HG02623 (cell line): ENCODE results near the gene GMCL2.
"Not testable (repeated sequence)": the region's sequence is repeated elsewhere in the genome, so short reads cannot be mapped to it uniquely, and the experiment has no call there.

Source experiments
- ATAC-seq: cut with Tn5 transposase; IDR thresholded peaks from one replicate; pipeline ENCODE4 v1.9.1; 2021; ENCODE audit warnings: moderate library complexity; ENCODE audit not compliant: unreplicated experiment

The GMCL2 gene

DNA sequence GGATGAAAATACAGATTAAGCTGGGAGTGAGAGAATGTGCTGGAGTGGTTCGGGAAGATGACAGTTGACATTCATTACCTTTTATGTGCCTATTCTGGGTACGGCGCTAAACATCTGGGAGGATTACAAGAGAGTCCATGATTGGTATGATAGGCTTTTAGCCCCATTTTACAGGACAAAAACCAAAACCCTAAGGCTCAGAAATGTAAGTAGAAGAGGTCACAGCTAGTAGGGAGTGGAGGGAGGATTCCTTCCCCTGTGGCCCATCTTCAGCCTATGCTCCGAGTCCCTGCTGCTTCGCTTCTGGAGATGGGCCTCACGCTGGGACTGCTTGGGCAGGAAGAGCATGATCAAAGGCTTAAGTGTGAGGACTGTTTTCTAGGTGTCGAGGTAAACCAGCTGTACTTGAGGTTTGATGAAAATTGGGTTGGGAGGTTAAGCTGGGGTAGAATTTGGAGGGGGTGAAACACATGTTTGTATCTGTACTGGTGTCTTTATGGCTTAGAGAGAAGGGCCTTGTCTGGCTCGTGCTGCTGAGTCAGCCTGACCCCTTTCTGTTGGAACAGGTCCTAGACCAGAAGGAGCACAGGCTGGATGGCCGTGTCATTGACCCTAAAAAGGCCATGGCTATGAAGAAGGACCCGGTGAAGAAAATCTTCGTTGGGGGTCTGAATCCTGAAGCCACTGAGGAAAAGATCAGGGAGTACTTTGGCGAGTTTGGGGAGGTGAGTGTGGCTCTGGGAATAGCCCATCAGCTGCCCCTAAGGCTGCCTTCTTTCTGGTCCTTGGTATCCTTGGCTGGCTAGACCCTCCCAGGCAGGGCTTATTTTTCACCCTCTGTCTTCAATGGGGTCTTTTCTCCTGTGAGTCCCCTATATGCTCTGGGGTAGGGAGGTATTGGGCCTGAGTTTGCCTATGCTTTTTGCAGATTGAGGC, 19.3 kb upstream of the GMCL2 start:
- no peak for ATAC-seq

DNA sequence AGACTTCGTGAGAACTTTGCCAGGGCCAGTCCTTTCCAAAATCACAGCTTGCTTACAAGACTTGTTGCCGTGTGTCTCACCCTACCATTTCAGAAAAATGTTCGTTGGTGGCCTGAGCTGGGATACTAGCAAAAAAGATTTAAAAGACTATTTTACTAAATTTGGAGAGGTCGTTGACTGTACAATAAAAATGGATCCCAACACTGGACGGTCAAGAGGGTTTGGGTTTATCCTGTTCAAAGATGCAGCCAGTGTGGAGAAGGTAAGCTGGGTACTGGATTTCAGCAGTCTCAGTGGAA, 18.5 kb upstream of the GMCL2 start:
- no peak for ATAC-seq

DNA sequence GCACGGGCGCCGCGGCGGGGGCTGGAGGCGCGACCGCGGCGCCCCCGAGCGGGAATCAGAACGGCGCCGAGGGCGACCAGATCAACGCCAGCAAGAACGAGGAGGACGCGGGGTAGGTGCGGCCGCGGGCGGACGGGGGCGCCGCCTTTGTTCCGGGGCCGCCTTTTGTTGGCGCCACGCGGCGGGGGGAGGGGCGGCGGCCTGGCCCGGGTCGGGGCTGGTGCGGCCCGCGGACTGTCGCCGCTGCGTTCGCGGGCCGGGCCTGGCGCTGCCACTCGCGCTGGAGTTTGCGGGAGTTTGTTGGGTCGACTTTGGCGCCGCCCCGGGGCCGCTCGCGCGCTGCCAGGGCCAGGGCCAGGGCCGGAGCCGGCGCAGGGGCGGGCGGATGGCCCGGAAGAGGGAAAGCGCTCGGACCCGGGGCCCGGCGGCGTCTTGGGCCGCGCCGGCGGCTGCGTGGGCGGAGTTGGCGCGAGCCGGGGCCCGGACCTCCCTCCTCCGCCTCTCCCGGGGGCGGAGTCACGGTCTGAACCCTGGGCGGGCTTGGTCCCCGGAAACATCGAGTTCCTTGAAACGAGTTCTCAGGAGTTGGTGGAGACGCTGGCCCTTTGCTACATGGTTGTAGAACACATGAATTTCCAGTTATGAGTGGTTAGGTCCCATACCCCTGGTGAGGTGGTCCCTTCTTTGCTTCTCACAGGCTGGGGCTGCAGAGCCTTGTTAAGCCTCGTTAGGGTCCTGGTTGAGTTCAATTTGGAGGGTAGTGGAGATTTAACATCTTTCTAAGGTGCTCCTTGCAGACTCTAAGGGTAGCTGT, 18.0 kb upstream of the GMCL2 start:
- peak; percentile 41 for ATAC-seq

DNA sequence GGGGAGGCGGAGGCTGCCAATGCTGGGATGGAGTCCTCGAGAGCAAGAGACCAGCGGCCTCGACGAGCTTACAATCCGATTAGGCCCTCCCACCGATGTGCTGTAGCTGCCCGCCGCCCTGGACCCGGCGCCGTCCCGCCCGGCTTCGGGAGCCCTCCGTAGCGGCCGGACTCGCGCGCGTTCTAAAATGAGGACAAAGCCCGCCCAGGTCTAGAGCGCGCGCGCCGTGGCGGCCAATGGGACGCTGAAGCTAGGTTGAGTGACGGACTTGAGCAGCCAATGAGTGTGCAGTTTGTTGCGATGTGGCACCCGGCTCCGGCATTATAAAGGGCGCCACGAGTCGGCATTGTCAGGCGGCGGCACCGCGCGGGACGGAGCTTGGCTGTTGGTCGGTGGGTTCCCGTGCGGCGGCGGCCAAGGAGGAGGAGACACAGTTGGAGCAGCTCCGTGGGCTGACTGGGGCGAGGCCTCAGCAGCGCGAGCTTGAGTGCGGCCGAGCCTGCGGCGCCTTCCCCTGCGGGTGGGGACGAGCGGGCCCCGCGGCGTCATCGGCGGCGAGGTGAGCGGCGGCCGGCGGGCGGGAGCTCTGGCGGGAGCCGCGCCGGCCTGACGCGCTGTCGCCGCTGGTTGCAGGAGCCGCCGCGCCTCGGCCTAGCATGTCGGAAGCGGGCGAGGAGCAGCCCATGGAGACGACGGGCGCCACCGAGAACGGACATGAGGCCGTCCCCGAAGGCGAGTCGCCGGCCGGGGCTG, 17.2 kb upstream of the GMCL2 start, which contains the start of gene HNRNPAB:
Gene HNRNPAB, plus strand, starts transcription at position 352 of the 753 bp plus-strand sequence. Its CDS starts 305 bp downstream, at position 657.
- peak; percentile 73 for ATAC-seq

DNA sequence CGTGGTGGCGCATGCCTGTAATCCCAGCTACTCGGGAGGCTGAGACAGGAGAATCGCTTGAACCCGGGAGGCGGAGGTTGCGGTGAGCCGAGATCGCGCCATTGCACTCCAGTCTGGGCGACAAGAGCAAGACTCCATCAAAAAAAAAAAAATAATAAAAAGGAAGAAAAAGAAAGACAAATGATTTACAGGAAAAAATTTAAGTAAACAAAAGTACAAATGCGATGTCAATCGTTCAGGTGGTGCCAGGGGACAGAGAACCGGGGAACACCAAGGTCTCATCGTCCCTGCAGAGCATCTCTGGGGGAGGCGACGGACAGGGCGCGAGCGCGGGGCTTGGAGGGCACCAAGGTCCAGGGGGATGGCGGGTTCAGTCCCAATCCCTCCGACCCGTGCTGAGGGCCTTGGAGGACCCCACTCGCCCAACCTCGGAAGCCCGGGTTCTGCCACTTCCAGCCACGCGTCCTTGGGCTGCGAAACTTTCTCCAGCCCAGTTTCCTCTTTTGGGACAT, 16.6 kb upstream of the GMCL2 start:
- no peak for ATAC-seq

DNA sequence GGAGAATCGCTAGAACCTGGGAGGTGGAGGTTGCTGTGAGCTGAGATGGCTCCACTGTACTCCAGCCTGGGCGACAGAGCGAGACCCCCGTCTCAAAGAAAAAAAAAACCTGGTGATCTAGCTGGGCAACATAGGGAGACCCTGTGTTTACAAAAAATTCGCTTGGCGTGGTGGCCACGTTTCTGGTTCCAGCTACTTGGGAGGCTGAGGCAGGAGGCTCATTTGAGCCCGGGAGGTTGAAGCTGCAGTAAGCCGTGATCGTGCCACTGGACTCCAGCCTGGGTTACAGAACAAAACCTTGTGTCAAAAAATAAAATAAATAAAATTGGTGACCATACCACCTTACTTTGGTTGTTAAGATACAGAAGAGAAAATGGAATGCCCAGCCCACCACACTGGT, 15.4 kb upstream of the GMCL2 start:
- no peak for ATAC-seq

DNA sequence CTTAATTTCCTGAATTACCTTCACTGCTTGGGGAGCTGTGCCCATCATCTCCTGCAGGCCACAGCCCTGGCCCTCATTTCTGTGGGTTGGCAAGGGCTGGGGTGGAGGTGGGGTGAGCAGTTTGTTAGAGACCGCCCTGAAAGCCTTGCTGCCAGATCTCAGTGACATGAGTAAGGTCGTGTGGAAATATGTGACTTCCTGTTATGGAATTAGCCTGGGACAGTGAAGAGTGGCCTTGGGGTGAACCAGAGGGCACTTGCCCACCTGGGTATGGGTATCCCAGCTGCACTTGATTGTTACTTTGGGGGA, 14.7 kb upstream of the GMCL2 start:
- ATAC-seq, result no peak

DNA sequence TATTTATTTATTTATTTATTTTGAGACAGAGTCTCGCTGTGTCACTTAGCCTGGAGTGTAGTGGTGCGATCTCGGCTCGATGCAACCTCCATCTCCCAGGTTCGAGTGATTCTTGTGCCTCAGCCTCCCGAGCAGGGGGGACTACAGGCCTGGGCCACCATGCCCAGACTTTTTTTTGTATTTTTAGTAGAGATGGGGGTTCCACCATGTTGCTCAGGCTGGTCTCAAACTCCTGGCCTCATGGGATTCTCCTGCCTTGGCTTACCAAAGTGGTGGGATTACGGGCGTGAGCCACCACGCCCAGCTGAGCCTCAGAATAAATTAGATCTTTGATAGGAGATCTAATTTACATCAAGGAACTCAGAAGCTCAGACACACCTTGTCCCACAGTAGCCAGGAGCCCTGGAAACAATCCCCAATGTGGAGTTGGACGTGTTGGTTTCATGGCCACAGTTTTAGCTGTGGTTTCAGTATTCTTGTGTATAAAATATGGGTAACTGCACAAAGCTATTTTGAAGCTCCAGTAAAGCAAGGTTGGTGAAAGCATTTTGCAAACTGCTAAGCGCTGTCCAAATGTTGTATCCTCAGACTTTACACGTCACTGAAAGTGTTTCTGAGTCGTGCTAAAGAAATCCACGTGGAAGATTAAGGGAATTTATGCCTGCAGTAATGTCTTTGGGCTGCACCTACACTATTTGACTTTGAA, 14.2 kb upstream of the GMCL2 start:
- no peak for ATAC-seq

DNA sequence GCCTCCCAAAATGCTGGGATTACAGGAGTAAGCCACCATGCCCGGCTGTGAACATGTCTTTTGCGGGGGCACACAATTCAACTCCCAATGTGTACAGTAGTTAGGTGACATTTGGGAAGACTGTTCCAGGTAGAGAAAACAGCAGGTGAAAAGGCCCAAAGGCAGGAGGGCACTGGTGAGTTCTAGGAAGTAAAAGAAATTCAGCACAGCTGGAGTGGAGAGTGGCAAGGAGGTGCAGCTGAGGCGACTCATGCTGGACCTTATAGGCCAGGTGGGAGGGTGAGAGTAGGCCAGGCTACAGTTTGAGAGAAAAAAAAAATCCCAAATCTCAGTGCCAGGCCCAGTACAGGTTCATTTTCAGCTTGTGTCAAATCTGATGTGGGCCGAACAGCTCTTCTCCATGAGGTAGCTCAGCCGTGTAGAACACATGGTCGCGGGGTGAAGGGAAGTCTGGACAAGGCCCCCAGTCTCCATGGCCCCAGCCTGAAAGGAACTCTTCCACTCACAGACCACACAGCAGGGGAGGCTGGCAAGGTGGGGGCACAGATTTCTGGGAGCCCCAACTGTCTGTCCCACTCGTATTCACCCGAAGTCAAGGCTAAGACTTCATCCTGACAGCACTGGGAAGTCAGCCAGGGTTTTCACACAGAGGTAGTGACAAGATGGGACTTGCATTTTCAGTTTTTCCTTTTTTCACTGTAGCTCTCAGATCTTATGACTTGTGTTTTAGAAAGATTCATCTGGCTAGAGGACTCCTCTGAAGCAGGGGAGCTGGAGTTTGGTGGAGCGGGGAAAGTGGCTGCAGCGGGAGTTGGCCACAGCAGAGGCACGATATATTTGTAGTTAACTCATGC, 12.6 kb upstream of the GMCL2 start:
- no peak for ATAC-seq

DNA sequence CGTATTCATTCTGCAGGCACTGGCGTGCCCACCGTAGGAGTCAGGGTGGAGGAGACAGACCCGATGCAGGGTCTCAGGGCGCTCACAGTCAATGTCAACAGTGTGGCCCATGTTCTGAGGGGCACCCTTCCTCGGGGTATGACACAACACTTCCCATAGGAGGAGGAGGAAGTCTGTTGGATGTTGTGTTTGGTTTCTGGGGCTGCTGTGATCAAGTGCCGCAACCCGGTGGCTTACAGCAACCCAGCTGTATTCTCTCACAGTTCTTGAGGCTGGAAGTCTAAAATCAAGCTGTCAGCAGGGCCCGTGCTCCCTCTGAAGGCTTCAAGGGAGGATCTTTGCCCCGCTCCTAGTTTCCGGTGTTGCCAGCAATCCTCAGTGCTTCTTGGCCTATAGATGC, 11.5 kb upstream of the GMCL2 start:
- no peak for ATAC-seq

DNA sequence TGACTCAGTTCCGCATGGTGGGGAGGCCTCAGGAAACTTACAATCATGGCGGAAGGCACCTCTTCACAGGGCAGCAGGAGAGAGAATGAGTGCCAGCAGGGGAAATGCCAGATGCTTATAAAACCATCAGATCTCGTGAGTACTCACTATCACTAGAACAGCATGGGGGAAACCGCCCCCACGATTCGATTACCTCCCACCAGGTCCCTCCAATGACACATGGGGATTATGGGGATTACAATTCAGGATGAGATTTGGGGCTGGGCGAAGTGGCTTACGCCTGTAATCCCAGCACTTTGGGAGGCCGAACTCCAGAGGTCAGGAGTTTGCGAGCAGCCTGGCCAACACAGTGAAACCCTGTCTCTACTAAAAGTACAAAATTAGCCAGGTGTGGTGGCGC, 11.0 kb upstream of the GMCL2 start:
- not testable (repeated sequence) for ATAC-seq

DNA sequence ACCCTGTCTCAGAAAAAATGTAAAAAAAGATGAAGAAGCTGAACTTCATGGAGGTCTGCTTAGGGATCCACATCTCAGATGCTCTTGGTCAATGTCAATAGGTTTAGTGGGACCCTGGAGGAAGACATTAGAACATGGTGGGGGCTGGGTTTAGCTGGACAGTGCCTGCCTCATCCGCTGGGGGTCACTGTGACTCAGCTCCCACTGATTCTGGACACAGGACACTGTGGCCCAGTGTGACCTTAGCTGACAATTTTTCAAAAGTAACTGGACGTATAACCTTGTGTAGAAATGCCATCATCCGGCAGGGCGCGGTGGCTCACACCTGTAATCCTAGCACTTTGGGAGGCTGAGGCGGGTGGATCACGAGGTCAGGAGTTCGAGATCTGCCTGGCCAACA, 9.8 kb upstream of the GMCL2 start:
- no peak for ATAC-seq

DNA sequence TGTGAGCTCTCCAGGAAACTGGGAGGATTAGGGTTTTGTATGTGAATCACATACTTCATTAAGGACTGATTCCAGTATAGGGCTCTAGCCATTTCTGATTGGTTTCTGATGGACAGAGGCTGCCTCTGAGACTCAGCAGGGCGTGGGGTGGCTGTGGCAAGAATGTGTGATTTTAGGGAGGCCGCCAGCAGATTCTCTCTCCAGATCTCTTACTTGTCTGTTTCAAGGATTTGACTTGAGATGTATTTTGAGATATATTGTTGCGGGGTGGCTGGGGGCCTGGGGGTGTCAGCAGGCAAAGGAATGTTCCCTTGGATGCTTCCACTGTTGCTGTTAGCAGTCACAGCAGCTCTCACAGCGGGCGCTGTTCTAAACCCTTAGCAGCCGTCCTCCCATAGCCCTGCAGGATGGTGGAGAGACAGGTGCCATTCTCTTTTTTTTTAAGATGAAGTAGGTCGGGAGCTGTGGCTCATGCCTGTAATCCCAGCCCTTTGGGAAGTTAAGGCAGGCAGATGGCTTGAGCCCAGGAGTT, 9.2 kb upstream of the GMCL2 start:
- no peak for ATAC-seq

DNA sequence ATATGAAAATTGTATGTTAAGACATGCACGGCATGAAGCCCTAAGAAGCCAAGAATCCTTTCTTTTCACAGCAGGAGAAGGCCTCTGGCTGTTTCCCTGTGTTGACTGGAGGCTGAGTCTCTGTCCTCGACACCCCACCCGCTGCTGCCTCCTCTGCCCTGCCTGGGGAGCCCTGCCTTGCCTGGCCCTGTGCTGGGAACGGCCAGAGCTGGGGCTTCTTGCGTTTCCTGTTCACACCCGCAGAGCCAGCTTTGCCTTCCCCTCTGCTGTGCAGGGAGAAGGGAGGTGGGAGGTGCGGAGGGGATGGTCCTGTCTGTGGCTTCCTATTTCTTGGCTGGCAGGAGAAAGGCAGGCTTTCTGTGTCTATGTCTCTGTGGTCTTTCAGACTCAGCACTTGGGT, 6.9 kb upstream of the GMCL2 start:
- no peak for ATAC-seq

DNA sequence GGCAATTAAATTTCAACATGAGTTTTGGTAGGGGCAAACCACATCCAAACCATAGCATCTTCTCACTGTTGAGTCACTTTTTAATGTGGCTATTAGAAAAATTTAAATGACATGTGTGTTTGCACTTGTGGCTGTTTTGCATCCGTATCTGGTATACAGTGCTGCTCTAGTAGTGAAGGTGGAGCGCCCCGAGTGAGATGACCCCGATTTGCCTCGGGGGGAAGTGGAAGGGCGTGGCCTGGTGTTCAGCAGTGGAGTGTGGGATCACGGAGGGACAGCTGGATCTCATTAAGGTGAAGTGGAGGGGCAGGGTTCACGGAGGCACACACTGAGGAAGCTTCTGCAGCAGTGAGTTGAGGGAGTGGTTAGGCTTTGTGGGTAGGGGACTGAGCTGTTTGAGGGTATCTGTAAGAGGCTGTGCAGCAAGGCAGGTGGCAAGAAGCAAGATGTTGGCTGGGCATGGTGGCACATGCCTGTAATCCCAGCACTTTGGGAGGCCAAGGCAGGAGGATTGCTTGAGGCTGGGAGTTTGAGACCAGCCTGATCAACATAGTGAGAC, 6.2 kb upstream of the GMCL2 start:
- ATAC-seq, result no peak

DNA sequence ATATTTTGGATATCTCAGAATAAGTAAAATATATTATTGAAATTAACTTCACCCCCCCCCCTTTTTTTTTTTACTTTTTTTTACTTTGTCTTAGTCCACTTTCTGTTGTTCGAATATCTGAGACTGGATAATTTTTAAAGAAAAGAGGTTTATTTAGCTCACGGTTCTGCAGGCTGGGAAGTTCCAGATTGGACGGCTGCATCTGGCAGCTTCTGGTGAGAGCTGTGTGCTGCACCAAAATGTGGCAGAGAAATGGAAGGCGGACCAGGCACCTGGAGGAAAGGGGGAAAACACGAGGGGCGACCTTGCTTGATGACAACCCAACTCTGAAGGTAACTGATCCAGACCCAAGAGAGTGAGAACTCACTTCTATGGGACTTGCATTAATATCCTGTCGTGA, 5.6 kb upstream of the GMCL2 start:
- no peak for ATAC-seq

DNA sequence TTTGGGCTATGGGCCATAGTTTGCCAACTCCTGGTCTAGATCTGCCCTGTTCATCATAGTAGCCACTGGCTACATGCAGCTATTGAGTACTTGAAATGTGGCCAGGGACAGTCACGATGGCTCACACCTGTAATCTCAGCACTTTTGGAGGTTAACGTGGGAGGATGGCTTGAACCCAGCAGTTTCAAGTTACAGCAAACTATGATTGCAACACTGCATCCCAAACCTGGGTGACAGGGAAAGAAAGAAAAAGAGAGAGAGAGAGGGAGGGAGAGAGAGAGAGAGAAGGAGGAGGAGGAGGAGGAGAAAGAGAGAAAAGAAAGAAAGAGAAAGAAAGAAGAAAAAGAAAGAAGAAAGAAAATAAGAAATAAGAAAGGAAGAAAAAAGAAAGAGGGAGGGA, 5.1 kb upstream of the GMCL2 start:
- ATAC-seq, result no peak

DNA sequence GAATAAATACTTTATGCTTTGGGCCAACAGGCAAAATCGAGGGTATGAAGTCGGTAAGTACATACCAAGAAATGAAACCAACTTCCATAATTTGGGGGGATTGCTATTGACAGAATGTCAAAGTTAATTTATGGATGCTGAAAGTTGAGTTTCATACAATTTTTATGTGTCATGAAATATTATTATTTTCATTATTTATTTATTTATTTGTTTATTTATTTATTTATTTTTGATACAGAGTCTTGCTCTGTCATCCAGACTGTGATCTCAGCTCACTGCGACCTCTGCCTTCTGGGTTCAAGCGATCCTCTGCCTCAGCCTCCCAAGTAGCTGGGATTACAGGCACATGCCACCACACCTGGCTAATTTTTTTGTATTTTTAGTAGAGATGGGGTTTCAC, 4.5 kb upstream of the GMCL2 start:
- ATAC-seq, result no peak

DNA sequence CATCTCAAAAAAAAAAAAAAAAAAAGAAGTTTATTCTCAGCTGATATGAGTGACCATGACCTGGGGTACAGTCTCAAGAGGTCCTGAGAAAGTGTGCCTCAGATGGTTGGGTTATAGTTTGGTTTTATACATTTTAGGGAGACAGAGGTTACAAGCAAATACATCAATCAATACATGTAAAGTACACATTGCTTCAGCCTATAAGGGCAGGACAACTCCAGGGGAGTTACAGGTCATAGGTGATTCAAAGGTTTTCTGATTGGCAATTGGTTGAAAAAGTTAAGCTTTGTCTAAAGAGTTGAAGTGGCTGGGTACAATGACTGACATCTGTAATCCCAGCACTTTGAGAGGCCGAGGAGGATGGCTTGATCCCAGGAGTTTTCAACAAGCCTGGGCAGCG, 2.3 kb upstream of the GMCL2 start:
- ATAC-seq, result no peak
